Ectodermal cell (in vitro differentiated cells): Measurements from ENCODE around the gene LPP.

Source experiments
- H3K27ac ChIP-seq: 2 replicates; pipeline ENCODE4 v1.7.0; 2013; ENCODE audit warnings: mild to moderate bottlenecking, low read depth, low read length; ENCODE audit not compliant: insufficient read depth, poor library complexity, severe bottlenecking
- H3K27me3 ChIP-seq: 2 replicates; pipeline ENCODE4 v1.7.0; 2013; ENCODE audit warnings: mild to moderate bottlenecking, low read length; ENCODE audit not compliant: insufficient read depth, control insufficient read depth, poor library complexity, severe bottlenecking
- H3K36me3 ChIP-seq: one replicate; pipeline ENCODE4 v1.7.0; 2013; ENCODE audit warnings: low read length; ENCODE audit not compliant: control insufficient read depth, insufficient read depth
- H3K4me1 ChIP-seq: one replicate; pipeline ENCODE4 v1.7.0; 2013; ENCODE audit warnings: low read length; ENCODE audit not compliant: control insufficient read depth, insufficient read depth
- H3K4me3 ChIP-seq: 2 replicates; pipeline ENCODE4 v1.7.0; 2013; ENCODE audit warnings: low read depth, low read length, control low read depth; ENCODE audit not compliant: insufficient read depth
- H3K9me3 ChIP-seq: 2 replicates; pipeline ENCODE4 v1.7.0; 2013; ENCODE audit warnings: mild to moderate bottlenecking, low read length, moderate library complexity; ENCODE audit not compliant: control insufficient read depth
- WGBS, 2 experiments: methylation state at CpG; one replicate each; pipeline ENCODE4 v1.1.7; 2013; ENCODE audit warnings: missing lambda C conversion rate in 2 of 2; 5-methylcytosine and 5-hydroxymethylcytosine counted together

LPP gene

GRCh38 chr3:188690064-188690463 lies 536.1 kb downstream of the LPP start:
- no peaks in the 10 kb centered on the region for H3K4me1 ChIP-seq
- no peak overlapping the region for H3K27ac ChIP-seq
- H3K27me3 ChIP-seq = no peaks in the 10 kb centered on the region
- no peak overlapping the region for H3K4me3 ChIP-seq
- 92 to 96% methylated on average over 5 of the region's 5 CpGs for WGBS, 2 experiments
- H3K9me3 ChIP-seq = no peaks in the 10 kb centered on the region
- no peaks in the 10 kb centered on the region for H3K36me3 ChIP-seq

- H3K4me1 ChIP-seq = no peaks in the 10 kb centered on the region
- 95 to 100% methylated on average over 1 of the region's 1 CpG for WGBS, 2 experiments
- no peaks in the 10 kb centered on the region for H3K36me3 ChIP-seq
- no peak overlapping the region for H3K27ac ChIP-seq
- no peaks in the 10 kb centered on the region for H3K9me3 ChIP-seq
- no peak overlapping the region for H3K4me3 ChIP-seq
- no peaks in the 10 kb centered on the region for H3K27me3 ChIP-seq
Measured at GRCh38 chr3:188691004-188691403, 537.0 kb downstream of the LPP start.

DNA sequence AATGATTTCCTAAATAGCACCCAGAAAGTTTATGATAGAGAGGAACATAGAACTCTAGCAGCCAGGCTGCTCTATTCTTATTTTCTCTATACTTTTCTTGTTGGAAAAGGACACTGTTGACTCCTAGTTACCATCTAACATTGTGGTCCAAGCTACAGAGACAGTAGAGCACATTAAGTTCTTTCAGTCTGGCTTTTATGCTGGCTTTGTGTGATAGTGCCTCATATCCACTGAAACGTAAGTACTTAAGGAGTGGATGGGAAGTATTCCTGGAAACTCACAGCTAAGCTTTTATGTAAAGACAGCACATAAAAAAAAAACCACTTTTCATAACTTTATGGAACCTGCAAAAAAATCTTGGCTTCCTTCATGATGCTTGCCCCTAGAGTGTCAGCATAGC lies 537.7 kb downstream of the LPP start:
- WGBS, 2 experiments = 88 to 96% methylated on average over 1 of the region's 1 CpG
- H3K4me1 ChIP-seq = no peaks in the 10 kb centered on the region
- no peak overlapping the region for H3K27ac ChIP-seq
- no peaks in the 10 kb centered on the region for H3K27me3 ChIP-seq
- no peak overlapping the region for H3K4me3 ChIP-seq
- no peaks in the 10 kb centered on the region for H3K36me3 ChIP-seq
- no peaks in the 10 kb centered on the region for H3K9me3 ChIP-seq

GRCh38 chr3:188692700-188693099 lies 538.7 kb downstream of the LPP start:
- H3K27ac ChIP-seq = no peak overlapping the region
- H3K4me3 ChIP-seq = no peak overlapping the region
- H3K36me3 ChIP-seq = no peaks in the 10 kb centered on the region
- no peaks in the 10 kb centered on the region for H3K27me3 ChIP-seq
- WGBS, 2 experiments = 94 to 99% methylated on average over 2 of the region's 2 CpGs
- no peaks in the 10 kb centered on the region for H3K4me1 ChIP-seq
- H3K9me3 ChIP-seq = no peaks in the 10 kb centered on the region

GRCh38 chr3:188693435-188693834 lies 539.5 kb downstream of the LPP start:
- H3K27ac ChIP-seq = no peak overlapping the region
- H3K9me3 ChIP-seq = no peaks in the 10 kb centered on the region
- no peaks in the 10 kb centered on the region for H3K27me3 ChIP-seq
- H3K4me1 ChIP-seq = no peaks in the 10 kb centered on the region
- 92 to 94% methylated on average over 7 of the region's 7 CpGs for WGBS, 2 experiments
- H3K36me3 ChIP-seq = no peaks in the 10 kb centered on the region
- no peak overlapping the region for H3K4me3 ChIP-seq

DNA sequence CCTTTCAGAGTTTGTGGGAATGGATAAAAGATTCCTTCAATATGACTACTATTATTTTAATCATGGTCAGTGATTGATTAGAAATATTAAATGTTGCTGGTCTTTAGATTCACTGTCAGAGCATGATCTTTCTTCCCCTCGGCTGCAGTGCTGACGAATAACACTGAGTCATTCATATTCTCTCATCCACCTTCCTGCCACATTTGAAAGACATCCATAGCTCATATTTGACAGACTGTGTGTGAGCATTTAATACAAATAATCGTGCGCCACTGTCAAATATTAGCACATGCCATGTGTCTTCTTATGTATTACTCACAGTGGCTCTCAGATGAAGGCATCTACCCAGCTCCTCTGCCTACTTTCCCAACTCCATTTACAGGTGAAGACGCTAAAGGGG lies 541.3 kb downstream of the LPP start:
- 90 to 98% methylated on average over 4 to 5 of the region's 5 CpGs for WGBS, 2 experiments
- Histone ChIP-seq H3K27ac (no peak overlapping the region), H3K27me3 (no peaks in the 10 kb centered on the region), H3K4me1 (no peaks in the 10 kb centered on the region), H3K4me3 (no peak overlapping the region), H3K36me3 (no peaks in the 10 kb centered on the region), H3K9me3 (no peaks in the 10 kb centered on the region)

GRCh38 chr3:188697127-188697526 lies 543.2 kb downstream of the LPP start:
- H3K36me3 ChIP-seq = no peaks in the 10 kb centered on the region
- no peaks in the 10 kb centered on the region for H3K9me3 ChIP-seq
- no peaks in the 10 kb centered on the region for H3K27me3 ChIP-seq
- no peak overlapping the region for H3K4me3 ChIP-seq
- no peak overlapping the region for H3K27ac ChIP-seq
- no peaks in the 10 kb centered on the region for H3K4me1 ChIP-seq
- WGBS, 2 experiments = 58 to 65% methylated on average over 7 of the region's 7 CpGs

- no peaks in the 10 kb centered on the region for H3K9me3 ChIP-seq
- 95 to 96% methylated on average over 12 of the region's 12 CpGs for WGBS, 2 experiments
- H3K36me3 ChIP-seq = no peaks in the 10 kb centered on the region
- H3K4me3 ChIP-seq = no peak overlapping the region
- no peaks in the 10 kb centered on the region for H3K27me3 ChIP-seq
- no peaks in the 10 kb centered on the region for H3K4me1 ChIP-seq
- H3K27ac ChIP-seq = no peak overlapping the region
Measured at GRCh38 chr3:188698436-188698835, 544.5 kb downstream of the LPP start.

- Histone ChIP-seq H3K36me3 (no peaks in the 10 kb centered on the region), H3K27me3 (no peaks in the 10 kb centered on the region), H3K9me3 (no peaks in the 10 kb centered on the region), H3K4me1 (no peaks in the 10 kb centered on the region), H3K27ac (no peak overlapping the region), H3K4me3 (no peak overlapping the region)
Measured at GRCh38 chr3:188700501-188700900, 546.5 kb downstream of the LPP start.

DNA sequence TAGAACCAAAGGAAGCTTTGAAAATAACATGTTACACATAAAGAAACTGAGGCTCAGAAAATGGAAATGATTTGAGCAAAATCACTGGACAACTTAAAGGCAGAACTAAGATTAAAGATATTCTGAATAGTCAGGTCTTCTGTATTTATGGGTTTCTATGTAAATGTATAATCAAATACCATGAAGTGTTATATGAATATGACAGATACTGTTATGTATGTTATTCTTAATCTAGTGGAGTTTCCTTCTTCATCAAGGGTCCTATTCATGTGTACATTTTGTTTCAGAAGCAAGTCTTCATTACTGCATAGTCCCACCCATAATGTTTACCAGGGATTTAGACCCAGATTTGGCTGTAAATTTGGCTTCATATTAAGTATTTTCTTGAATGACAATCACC lies 547.0 kb downstream of the LPP start:
- H3K36me3 ChIP-seq = no peaks in the 10 kb centered on the region
- H3K4me3 ChIP-seq = no peak overlapping the region
- H3K4me1 ChIP-seq = no peaks in the 10 kb centered on the region
- no peak overlapping the region for H3K27ac ChIP-seq
- no peaks in the 10 kb centered on the region for H3K9me3 ChIP-seq
- no peaks in the 10 kb centered on the region for H3K27me3 ChIP-seq

DNA sequence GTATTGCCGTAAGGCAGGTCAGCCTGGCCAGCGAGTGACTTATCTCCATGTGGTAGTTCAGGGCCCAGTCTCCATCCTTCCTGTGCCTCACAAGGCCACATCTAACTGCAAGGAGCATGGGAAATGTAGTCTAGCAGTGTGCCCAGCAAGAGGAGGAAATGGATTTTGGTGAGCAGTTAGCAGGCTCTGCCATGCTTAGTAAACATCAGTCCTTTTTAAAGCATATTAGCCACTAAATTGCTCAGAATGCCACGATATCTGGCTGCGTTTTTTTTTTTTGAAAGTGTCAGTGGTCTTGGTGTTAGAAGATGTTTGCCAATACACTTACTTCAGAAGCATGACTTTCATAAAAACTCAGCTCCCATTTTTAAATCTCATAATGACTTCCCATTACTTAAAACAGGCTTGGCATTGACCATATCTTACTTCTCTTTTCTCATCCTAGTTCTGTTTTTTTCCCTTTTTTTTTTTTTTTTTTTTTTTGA lies 547.6 kb downstream of the LPP start:
- Histone ChIP-seq H3K9me3 (no peaks in the 10 kb centered on the region), H3K4me1 (no peaks in the 10 kb centered on the region), H3K4me3 (no peak overlapping the region), H3K36me3 (no peaks in the 10 kb centered on the region), H3K27ac (no peak overlapping the region), H3K27me3 (no peaks in the 10 kb centered on the region)
- 84 to 97% methylated on average over 2 to 4 of the region's 4 CpGs for WGBS, 2 experiments
